ENCODE measurements around the gene GRID2.

GRCh38 chr4:93346840-93347239 lies 1043.1 kb downstream of the GRID2 start:
- TF ChIP-seq POLR2A (IDR thresholded peaks at IDR 0.05) = no peak
- TF ChIP-seq CTCF (IDR thresholded peaks at IDR 0.05) = no peak
